GM12874 (cell line): ENCODE results near the gene MRO.

Experiments
- CTCF ChIP-seq: IDR thresholded peaks from 2 replicates; pipeline ENCODE4 v1.5.1; 2011; ENCODE audit warnings: low read depth, mild to moderate bottlenecking, control low read depth, low read length, moderate library complexity; ENCODE audit not compliant: insufficient read depth

Gene MRO

GRCh38 chr18:50816419-50817166 is 3.2 kb downstream of the MRO start:
- TF ChIP-seq CTCF: no peak

- no peak for TF ChIP-seq CTCF
Observed at GRCh38 chr18:50814395-50814794, 5.4 kb downstream of the MRO start.

- no peak for TF ChIP-seq CTCF
Observed at GRCh38 chr18:50813353-50813752, 6.5 kb downstream of the MRO start.

GRCh38 chr18:50812834-50813233 is 7.0 kb downstream of the MRO start:
- no peak for TF ChIP-seq CTCF

GRCh38 chr18:50807176-50807575 is 12.6 kb downstream of the MRO start:
- no peak for TF ChIP-seq CTCF

GRCh38 chr18:50806208-50806616 is 13.6 kb downstream of the MRO start:
- no peak for TF ChIP-seq CTCF

GRCh38 chr18:50805732-50806131 is 14.1 kb downstream of the MRO start:
- TF ChIP-seq CTCF: no peak
